Fibroblast of skin of scalp (primary cell): ENCODE data around the gene ARHGAP1.
A peak's percentile ranks its signal among the peaks of the same experiment; 100 is the strongest.
"Not testable (repeated sequence)": the region's sequence is repeated elsewhere in the genome, so short reads cannot be mapped to it uniquely, and the experiment has no call there.

ENCODE experiments used
- DNase-seq: peaks from one replicate; pipeline ENCODE4 v3.0.0-alpha.2; 2013

The ARHGAP1 gene

GRCh38 chr11:46672381-46672839, 28.0 kb downstream of the ARHGAP1 start:
- no peak for DNase-seq

DNA sequence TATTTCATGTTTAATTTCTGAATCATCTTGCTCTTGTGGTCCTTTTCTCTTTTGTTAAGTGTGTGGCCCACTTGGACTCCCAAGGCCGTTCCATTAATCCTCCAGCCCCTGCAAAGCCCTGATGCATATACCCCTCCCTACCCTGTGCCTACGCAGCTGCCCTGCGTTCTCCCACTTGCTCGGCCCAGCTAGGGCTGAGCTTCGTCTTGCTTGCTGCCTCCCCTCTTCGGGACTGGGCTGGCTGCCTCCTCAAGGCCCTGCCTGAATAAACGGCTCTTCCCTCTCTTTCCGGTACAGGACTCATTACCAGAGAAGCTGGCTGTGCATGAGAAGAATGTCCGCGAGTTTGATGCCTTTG, 28.5 kb downstream of the ARHGAP1 start:
- no peak for DNase-seq

DNA sequence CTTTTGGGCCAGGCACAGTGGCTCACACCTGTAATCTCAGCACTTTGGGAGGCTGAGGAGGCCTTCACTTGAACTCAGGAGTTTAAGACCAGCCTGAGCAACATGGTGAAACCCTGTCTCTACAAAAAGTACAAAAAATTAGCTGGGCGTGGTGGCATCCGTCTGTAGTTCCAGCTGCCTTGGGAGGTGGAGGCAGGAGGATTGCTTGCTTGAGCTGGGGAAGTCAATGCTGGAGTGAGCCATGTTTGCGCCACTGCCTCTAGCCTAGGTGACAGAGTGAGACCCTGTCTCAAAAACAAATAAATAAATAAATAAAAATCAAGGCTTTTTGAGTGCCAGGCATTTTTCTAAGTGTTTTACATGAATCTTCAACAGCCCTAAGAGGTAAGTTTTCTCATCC, 29.9 kb downstream of the ARHGAP1 start:
- DNase-seq: not testable (repeated sequence)

DNA sequence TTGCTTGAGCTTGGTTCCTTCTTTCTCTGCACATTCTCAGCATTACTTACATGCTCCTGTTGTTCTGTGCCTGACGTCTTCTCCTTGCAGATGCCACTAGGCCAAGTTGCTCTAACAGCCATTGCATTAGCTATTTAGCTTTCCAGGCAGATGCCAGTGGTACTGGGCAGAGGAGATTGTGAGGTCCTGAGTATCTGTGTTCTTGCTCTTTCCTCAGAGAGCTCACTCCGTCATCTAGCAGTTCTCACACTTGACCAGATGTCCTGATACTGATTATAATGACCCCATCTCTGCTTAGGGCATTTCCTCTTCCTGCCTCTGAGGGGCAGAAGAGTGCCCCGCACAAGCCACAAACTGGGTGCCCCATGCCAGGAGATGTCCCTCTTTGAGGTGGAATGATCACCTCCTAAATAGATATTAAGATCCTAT, 30.7 kb downstream of the ARHGAP1 start:
- no peak for DNase-seq

- no peak for DNase-seq
Measured at GRCh38 chr11:46668480-46669085, 31.8 kb downstream of the ARHGAP1 start.

GRCh38 chr11:46667043-46667481, 33.4 kb downstream of the ARHGAP1 start:
- no peak for DNase-seq

GRCh38 chr11:46666516-46666915, 33.9 kb downstream of the ARHGAP1 start:
- no peak for DNase-seq

GRCh38 chr11:46665356-46665755, 35.1 kb downstream of the ARHGAP1 start:
- no peak for DNase-seq

DNA sequence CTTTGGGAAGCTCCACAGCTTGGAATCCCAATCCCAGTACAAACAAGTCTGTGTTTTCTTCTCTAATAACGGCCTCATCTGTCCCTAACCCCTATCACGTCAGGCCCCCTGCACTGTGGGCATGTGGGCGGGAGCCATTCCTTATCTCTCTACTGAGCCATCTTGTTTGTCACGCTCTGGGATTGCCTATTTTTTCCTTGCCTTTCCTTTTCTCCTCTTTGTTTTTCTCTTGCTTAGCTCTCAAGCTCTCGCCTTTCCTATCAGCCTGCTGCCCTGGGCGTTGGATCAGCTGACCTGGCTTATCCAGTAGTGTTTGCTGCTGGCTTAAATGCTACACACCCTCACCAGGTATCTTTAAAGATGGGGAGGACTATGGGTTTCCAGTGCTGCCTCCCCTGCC, 35.8 kb downstream of the ARHGAP1 start:
- no peak for DNase-seq

DNA sequence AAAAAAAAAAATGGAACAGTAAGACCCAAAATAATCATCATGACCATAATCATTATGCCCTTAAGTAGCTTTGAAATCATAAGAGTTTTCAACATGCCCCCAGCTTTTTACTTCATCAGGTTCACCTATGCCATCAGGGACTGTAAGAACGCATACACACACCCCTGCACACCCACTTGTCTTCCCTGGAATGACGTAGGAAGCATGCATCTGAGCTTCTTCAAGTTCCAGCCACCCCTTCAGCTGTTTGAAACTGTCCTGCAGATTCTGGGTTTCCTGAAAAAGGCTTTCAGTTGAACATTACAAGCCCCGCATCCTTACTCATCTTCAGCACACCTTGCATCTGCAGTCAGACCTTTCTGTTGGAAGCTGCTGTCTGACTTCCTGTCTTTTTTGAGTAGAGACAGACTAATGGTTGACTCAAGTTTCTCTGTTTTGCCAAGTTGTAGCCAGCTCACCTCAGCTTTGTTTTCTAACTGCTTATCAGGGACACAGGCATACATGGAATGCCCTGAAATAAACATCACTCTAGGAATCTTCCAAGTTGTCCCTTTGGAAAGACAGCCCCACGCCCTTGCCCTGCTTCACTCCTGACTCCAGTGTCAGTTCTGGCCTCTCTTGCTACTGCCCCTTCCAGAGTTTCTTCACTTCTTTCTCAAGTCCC, 37.0 kb downstream of the ARHGAP1 start:
- DNase-seq: no peak

DNA sequence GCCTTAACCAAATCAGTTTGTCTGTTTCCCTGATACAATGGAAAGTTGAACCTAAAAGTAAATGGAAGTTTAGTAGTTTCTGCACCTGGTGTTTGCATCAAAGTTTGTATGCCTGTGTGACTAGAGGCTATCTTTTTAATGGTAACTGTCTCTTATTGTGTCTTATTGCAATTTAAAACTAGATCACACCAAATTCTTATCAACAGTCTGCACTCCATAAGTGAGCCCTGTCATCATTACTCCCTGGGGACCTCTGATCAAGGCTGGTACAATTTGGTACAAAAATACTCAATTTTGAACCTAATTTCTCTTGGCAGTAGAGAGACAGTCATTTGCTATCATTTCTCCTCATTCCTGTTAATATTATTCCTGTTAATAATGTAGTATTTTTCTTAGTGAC, 38.1 kb downstream of the ARHGAP1 start:
- no peak for DNase-seq

DNA sequence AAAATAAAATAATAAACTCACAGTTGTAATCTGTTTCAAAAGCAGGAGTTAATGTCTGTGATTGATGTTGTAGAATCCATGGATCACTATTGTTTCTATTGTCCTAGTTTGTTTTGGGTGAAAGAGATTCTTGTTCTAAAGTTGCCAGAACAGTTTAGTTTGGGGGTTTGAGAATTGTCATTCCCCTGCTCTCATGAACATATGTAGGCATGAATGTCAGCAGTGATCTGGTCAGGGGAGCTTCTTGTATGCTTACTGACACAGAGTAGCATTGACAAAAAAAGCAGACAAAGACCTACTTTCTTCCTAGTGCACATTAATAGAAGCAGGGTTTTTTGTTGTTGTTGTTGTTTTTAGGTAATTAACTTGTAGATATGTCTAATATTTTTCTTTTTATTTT, 38.6 kb downstream of the ARHGAP1 start:
- no peak for DNase-seq

- DNase-seq: peak; percentile 50
Measured at GRCh38 chr11:46659908-46660307, 40.5 kb downstream of the ARHGAP1 start.

- DNase-seq: no peak
Measured at GRCh38 chr11:46658259-46658658, 42.2 kb downstream of the ARHGAP1 start.

DNA sequence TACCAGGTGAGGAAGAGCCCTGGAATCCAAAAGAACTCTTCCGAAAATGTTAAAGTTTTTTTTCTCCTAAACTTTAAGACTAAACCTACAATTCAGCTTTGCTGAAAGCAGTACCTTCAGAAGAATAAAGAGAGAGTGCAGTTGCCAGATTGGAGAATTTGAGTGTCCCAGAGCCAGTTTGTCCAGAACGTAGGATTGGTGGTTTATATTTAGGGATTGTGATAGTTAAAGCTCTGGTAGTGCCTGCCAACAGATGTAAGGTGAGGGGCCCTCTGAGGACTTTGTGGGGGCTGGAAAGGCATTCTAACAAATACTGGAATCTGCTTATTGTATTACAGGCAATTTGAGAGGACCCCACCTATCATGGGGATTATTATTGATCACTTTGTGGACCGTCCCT, 43.2 kb downstream of the ARHGAP1 start:
- no peak for DNase-seq

- DNase-seq: no peak
Measured at GRCh38 chr11:46655631-46656030, 44.8 kb downstream of the ARHGAP1 start.

DNA sequence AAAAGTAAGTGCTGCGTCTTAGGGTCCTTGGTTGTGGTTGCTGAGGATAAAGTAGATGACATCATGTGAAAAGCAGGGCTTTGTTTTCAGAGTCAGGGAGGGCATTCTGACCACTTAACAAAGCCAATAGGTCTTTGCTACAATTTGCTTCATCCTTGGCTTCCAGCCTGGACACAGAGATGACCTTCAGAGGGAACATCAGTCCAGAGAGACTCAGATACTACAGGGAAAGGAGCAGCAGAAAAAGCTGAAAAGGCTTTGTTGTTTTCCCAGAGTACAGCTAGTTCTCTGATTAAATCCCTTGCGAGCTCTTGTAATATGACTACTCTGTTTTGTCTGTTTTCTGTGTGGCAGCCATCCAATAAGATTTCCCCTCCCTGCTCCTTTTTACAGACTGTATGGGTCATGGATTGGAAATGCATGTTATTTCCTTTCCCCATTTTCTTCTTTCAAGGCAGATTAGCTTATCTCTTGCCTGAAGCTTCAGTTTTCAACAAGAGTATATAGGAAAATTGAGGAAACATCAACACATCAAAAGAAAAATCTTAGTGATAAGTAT, 51.2 kb downstream of the ARHGAP1 start:
- DNase-seq: peak; percentile 96

- DNase-seq: no peak
Measured at GRCh38 chr11:46643986-46644385, 56.4 kb downstream of the ARHGAP1 start.

DNA sequence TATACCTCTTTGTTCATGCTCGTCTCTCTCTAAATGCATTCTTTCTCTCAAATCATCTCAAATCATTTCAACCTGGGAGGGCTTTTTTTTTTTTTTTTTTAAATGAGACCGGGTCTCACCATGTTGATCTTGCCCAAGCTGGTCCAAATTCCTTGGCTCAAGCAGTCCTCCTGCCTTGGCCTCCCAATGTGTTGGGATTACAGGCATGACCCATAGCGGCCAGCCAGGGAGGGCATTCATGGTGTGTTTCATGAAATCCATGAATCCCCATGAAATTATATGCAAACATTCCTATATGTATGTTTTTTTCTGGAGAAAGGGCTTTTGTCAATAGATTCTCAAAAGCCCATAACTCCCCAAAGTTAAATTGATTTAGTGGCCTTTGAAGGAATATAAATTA, 56.9 kb downstream of the ARHGAP1 start:
- no peak for DNase-seq

DNA sequence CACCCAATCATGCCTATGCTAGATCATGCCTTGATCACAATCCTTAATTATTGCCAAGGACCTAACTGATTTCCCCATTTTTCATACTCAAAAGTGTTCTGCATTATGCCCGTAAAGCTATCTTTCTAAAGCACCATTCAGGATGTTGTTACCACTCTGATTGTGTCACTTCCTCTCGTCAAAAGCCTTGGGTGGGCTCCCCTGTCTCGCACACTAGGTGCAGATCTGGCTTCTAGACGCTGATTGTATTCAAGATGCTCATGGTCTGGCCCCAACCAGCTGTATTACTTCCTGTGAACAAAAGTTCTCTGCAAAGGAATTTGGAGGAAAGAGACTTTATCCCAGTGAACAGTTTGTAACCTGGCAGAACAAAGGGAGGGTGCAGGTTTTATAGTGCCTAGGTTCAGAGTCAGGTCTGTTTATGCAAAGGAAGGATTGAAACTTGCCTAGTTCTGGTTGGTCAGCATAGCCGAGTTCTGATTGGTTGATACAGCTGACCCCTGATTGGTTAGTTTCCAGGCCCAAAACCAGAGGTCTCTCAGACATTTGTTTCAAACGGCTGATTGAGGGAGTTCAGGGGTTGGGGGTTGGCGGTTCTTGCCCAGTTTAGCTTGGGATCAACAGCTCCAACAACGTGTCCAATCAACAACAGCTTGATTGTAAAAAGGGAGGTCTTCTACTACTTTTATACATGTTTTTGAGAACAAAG, 57.6 kb downstream of the ARHGAP1 start:
- DNase-seq: no peak

GRCh38 chr11:46641639-46642038, 58.8 kb downstream of the ARHGAP1 start:
- DNase-seq: no peak

DNA sequence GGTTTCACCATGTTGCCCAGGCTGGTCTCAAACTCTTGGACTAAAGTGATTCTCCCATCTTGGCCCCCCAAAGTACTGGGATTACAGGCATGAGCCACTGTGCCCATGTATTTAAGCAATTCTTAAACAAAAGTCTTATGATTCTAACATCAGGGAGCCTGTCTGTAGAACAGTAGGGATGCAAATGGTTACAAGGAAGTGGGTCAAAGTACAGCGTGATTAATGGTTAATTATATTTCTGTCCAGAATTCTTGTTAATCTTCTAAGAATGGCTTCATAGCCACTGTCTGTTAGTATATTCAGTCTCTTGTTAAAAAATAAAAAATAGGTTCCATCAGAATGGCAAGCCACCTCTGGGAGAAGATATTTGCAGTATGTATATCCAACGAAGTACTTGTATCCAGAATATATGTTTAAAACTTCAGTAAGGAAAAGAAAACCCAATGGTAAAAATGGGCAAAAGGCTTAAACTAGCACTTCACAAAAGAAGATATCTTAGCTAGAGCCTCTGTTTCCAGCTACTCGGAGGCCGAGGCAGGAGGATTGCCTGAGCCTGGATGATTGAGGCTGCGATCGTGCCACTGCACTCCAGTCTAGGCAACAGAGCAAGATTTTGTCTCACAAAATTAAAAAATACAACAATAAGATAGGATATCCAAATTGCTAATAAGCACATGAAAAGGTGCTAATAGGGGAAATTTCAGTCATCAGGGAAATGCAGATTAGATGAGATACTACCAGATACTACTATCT, 60.2 kb downstream of the ARHGAP1 start:
- DNase-seq: no peak
